Fibroblast of skin of back (primary cell): Measurements from ENCODE around the gene ZNF346.
"Not testable (repeated sequence)": the region's sequence is repeated elsewhere in the genome, so short reads cannot be mapped to it uniquely, and the experiment has no call there.

Source experiments
- DNase-seq: peaks from one replicate; pipeline ENCODE4 v3.0.0-alpha.2; 2013

Gene ZNF346

GRCh38 chr5:177010153-177010552 is 12.3 kb upstream of the ZNF346 start:
- no peak for DNase-seq

DNA sequence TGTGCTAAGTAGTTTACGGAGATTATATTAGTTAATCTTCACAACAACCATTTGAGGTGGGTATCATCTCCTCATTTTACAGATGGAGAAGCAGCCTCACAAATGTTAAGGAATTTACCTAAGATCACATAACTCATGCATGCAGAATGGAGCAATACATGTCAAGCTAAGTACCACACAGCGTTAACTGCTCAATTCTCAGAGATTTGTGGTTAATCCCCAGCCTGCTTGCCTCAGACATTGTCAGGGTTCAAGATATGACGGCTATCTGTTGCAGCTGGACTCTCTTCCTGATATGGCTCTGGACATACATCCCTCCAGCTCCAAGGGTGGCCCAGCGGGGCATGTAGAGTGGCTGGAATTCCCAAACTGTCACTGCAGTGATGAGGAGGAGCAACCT is 7.3 kb upstream of the ZNF346 start:
- no peak for DNase-seq

- DNase-seq, result no peak
Observed at GRCh38 chr5:177018341-177018740, 4.2 kb upstream of the ZNF346 start.

DNA sequence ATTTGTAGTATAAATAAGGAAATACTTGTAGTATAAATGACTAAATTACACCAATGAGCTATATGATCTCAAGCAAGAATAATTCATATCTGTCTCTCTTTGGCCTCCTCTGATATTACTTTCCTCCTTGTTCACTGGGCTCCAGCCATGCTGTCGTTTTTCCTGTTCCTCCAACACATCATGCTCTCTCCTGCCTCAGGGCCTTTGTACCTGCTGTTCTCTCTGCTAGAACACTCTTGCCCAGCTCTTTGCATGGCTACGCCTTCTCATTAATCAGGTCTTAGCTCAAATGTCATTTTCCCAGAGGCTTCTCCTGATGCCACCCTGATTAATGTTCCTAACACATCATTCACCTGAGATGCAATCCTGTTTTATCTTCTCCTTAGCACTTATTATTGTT is 2.5 kb upstream of the ZNF346 start:
- DNase-seq, result no peak

DNA sequence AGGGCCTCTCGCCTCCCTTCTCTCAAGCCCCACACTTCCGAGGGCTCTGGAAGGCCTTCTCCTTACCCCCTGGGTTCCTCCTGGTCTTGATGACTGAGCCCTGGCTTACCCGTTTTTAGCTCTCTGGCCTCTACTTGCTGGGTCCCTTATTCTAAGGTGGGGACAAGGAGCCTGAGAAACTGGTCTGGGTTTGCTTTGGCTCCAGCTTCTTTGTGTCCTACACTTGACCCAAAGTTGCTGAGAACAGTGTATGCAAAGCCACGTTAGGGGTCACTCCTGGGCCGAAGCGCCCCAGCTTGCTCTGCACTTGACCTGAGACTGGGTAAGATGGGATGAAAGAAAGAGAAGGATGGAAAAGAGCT is 788 bp downstream of the ZNF346 start:
- DNase-seq, result no peak

DNA sequence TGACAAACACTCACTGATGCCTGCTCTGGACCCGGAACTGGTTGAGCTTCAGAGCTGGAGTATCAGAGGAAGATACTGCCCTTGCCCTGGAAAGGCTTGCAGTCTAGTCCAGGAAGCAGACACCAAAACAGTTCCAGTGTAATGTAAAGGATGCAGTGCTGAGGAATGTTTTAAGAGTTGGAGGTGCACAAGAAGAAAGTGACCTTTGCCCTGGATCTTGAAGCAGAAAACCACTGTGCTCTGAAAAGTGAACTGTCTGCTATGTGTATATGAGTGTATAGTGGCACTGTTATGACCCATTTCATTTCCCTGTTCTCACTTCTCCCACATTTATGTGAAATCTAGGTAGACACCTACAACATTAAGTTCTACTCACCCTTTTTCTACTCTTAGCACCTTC is 2.1 kb downstream of the ZNF346 start:
- no peak for DNase-seq

DNA sequence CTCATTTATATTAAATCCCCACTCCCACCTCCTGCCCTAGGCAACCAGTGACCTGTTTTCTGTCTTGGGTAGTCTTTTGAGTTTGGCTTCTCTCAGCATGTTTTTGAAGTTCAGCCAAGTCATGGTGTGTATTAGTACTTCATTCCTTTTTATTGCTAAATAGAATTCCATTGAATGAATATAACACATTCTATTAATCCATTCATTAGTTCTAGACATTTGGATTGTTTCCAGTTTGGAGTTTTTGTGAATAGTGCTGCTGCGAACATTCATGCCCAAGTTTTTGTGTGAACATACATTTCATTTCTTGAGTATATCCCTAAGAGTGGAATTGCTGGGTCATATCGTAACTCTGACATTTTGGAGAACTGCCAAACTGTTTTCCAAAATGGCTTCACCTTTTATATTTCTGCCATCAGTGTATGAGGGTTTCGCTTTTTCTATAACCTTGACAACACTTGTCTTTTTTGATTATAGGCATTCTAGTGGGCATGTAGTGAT is 2.7 kb downstream of the ZNF346 start:
- no peak for DNase-seq

DNA sequence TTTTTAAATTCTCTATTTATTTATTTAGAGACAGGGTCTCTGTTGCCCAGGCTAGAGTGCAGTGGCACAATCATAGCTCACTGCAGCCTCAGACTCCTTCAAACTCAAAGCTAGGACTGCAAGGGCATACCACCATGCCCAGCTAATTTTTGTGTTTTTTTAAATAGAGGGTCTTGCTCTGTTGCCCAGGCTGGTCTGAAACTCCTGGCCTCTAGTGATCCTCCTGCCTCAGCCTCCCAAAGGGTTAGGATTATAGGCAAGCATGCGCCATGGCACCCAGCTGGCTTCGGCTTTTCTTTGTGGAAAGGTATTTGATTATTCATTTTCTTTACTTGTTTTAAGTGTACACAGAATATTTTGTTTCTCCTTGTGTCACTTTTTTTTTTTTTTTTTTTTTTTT is 5.2 kb downstream of the ZNF346 start:
- no peak for DNase-seq

DNA sequence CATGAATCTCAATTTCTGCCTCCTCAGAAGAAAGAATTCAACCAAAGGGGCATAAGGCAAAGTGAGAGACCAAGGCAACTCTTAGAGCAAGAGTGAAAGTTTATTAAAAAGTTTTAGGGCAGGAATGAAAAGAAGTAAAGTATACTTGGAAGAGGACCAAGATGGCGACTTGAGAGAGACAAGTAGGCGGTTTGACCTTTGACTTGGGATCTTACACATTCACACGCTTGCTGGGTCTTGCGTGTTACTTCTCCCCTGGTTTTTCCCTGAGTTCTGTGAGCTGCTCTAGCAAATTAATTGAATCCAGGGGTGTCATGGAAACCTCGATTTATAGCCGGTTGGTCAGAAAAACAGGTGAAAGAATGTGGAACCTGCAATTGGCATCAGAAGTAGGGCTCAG is 7.0 kb downstream of the ZNF346 start:
- no peak for DNase-seq

DNA sequence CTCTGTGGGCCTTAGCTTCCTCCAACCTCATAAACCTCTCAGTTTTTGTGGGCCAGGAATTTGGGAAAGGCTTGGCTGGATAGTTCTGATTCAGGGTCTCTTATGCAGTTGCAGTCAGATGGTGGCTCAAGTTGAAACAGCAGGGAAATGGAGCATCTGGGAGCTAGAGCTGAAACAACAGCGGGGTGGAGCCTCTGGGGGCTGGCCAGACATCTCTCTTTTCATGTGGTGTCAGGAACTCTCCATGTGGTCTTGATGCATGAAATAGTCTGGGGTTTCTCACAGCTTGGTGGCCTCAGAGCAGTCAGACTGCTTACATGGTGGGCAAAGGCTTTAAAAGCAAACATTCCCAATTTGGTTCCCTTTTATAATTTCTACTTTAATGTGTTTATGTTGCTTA is 13.5 kb downstream of the ZNF346 start:
- DNase-seq, result peak; percentile 25

GRCh38 chr5:177036443-177036842 is 13.9 kb downstream of the ZNF346 start:
- no peak for DNase-seq

DNA sequence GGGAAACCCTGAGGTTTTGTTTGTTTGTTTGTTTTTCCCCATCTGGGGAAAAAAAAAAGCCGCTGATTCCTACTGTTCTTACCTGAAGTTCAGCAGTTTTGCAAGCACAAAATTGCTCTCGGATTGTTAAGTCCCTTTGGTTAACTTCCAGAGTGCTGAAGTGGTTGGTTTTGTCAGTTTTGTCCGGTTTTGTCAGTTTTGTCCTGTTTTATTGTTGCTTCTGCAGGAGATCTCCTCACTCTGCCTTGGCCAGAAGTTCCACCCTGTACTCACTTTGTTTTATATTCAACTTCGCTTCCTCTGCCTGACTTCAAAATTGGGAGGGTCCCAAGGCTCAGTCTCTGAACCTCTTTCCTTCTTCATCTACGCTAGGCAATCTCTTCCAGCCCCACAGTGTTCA is 14.4 kb downstream of the ZNF346 start:
- DNase-seq, result no peak

DNA sequence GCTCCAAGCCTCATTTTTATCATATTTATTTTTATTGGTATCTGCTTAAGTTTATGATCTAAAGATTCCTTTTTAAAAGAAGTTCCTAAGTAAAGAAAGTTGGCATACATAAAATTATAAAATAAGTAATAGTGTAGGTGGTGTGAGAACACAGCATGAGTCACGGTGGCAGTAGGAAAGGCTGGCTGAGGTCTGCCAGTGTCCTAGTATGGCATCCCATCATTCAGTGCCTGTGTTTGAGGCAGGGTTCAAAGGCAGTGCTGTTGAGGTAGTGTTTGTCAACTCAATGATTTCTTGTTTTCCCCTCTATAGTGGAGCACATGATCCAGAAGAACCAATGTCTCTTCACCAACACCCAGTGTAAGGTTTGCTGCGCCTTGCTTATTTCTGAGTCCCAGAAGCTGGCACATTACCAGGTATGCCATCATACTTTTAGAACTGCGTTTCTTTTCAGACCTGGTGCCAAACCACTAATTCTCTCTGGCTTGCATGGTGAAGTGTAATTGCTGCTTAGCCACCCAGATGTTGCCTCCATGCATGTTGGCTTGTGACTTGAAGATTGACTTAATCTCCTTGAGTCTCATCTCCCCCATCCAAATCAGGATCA is 18.4 kb downstream of the ZNF346 start:
- DNase-seq, result peak; percentile 13

DNA sequence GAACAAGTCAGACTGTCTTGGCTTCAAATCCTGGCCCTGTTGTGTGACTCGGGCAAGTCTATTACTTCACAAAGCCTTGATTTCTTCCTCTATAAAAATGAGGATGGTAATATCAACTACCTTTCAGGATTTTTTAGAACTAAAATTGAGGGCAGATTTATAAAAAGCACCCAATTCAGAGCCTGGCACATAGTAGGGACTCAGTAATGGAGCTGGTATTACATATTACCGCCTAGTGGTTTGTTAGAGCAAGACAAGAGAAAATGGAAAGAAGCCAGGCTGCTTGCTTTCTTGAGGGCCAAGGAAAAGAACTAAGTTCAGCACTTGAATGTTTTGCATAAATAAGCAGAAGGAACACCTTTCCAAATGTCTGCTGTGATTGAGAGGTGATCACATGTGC is 19.4 kb downstream of the ZNF346 start:
- DNase-seq, result no peak

GRCh38 chr5:177043114-177043513 is 20.6 kb downstream of the ZNF346 start:
- no peak for DNase-seq

DNA sequence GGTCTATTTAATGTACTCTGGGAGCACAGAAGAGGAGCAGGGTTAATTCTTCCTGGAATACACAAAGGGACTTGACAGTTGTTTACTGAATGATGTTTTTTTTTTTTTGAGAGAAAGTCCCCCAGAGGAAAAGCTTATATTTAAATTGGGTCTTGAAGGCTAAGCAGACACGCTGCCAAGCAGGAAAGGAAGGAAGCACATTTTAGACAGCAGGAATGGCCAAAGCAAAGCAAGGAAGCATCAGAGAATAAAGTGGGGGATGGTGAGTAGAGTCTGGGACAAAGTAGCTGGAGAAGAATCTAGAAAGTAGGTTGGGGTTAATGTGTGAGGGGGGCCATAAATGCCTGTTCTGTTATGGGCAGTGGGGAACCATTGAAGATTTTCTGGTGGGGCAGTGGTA is 21.5 kb downstream of the ZNF346 start:
- DNase-seq, result no peak

GRCh38 chr5:177044641-177045040 is 22.1 kb downstream of the ZNF346 start:
- DNase-seq, result no peak

DNA sequence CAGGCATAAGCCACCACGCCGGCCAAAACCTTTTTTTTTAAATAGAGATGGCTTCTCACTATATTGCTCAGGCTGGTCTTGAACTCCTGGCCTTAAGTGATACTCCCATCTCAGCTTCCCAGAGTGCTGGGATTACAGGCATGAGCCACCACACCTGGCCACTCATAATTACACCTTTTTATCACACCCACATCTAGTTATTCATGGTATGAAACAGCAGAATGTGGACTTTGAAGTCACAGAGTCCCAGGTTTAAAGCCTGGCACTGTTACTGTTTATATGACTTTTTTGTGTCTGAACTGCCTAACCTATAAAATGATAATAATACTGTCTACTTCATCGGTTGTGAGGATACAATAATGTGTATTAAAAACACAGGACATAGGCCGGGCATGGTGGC is 23.1 kb downstream of the ZNF346 start:
- no peak for DNase-seq

GRCh38 chr5:177048531-177048930 is 26.0 kb downstream of the ZNF346 start:
- DNase-seq, result not testable (repeated sequence)

- DNase-seq, result no peak
Observed at GRCh38 chr5:177049285-177049684, 26.8 kb downstream of the ZNF346 start.

GRCh38 chr5:177064500-177065277 is 42.2 kb downstream of the ZNF346 start:
- DNase-seq, result no peak

GRCh38 chr5:177065491-177065890 is 43.0 kb downstream of the ZNF346 start:
- no peak for DNase-seq

DNA sequence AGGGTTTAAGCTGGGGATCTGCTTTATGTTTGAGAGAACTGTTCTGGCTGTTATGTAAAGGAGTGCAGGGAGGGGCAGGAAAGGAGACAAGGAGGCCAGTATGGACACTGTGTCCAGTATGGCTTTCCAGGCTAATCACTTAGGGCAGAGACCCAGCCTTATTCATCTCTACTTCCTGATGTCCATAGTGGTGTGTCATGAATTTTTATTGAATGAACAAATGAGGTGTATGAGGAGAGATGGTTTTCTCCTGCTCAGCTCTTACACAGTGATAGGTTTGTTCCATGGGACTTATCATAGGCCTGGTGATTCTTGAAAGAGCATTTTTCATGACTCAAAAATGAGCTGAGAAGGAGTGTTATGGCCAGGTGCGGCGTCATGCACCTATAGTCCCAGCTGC is 43.7 kb downstream of the ZNF346 start:
- DNase-seq, result no peak

DNA sequence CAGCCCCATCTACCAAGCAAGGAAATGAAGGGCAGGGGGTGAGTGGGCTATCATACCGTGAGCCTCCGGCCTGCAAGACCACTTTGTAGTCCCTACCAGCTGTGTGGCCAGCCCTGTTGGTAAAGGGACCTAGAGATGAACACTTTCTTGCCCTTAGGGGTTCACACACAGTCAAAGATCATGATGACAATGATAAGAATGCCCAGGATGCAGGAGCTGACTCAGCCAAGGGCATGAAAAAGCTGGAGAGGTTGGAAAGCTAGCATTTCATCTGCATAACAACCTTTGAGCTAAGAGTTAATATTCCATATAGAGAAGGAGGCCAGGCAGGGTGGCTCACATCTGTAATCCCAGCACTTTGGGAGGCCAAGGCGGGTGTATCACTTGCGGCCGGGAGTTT is 45.0 kb downstream of the ZNF346 start:
- no peak for DNase-seq
